Measurements from ENCODE around the gene P2RX2. TPM values are rescaled to one million over a fixed set of nuclear protein-coding genes. Genes with fewer than 3 reads are reported as not detected.

The P2RX2 gene
- total and polyA plus RNA-seq, 4 donors = not detected

GRCh38 chr12:132605892-132606291 is 12.7 kb upstream of the P2RX2 start:
- 91% methylated on average over 18 of the region's 18 CpGs for WGBS
- H3K27me3 ChIP-seq (ENCODE audit: control insufficient read depth in 4 of 4, insufficient read depth in 4 of 4, low read length in 3 of 4) = no peaks in the 10 kb centered on the region

DNA sequence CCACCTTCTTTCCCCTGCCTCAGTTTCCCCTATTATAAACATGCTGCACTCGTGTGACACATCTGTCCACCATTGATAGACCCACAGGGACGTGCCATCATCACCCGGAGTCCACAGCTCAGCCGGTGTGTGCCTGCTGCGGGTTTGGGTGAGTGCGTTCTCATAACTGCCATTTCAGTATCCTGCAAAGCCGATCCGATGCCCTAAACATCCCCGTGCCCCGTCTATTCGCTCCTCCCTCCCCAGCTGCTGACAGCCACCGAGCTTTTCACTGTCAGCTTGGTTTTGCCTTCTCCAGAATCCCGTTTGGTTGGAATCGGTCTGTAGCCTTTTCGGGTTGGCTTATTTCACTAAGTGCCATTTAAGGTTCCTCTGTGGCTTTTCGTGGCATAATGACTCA is 12.1 kb upstream of the P2RX2 start:
- no peak for DNase-seq (ENCODE audit: low spot score)
- Histone ChIP-seq H3K4me1 (ENCODE audit: control insufficient read depth in 4 of 4, insufficient read depth in 4 of 4, low read length in 3 of 4) (peaks cover 10 to 63% (median 35%) of the 10 kb centered on the region in 4 donors), H3K36me3 (ENCODE audit: control insufficient read depth in 4 of 4, insufficient read depth in 3 of 4, low read depth in 1 of 4, low read length in 3 of 4) (no peaks in the 10 kb centered on the region), H3K27me3 (ENCODE audit: control insufficient read depth in 4 of 4, insufficient read depth in 4 of 4, low read length in 3 of 4) (no peaks in the 10 kb centered on the region), H3K9me3 (ENCODE audit: control insufficient read depth in 4 of 4, low read length in 3 of 4) (no peaks in the 10 kb centered on the region), H3K27ac (ENCODE audit: low read depth in 1 of 2, low read length in 2 of 2) (peak overlapping the region in 1 of 2 donors; percentile 92), H3K9ac (ENCODE audit: low read depth in 1 of 2, low read length in 2 of 2) (no peak overlapping the region), H3K4me3 (ENCODE audit: low read depth in 1 of 3, low read length in 3 of 3) (no peak overlapping the region)
- TF ChIP-seq CTCF (IDR thresholded peaks at IDR 0.05; ENCODE audit: low read depth, low read length, missing input control) (no peak), YY1 (IDR thresholded peaks at IDR 0.05) (no peak), SP1 (IDR thresholded peaks at IDR 0.05) (no peak), JUND (IDR thresholded peaks at IDR 0.05) (no peak), REST (IDR thresholded peaks at IDR 0.05) (no peak), HNF4A (conservative IDR thresholded peaks at IDR 0.05) (no peak), EGR1 (IDR thresholded peaks at IDR 0.05; ENCODE audit: low read depth in 2 of 2) (no peak), HNF4G (IDR thresholded peaks at IDR 0.05) (no peak), TAF1 (conservative IDR thresholded peaks at IDR 0.05) (no peak), GABPA (IDR thresholded peaks at IDR 0.05 in 1 of 2, conservative IDR thresholded peaks at IDR 0.05 in 1 of 2) (no peak)
- WGBS = 85% methylated on average over 16 of the region's 16 CpGs

More at GRCh38 chr12:132605892-132606291, 12.7 kb upstream of the P2RX2 start:
- Histone ChIP-seq H3K4me3 (ENCODE audit: low read depth in 1 of 3, low read length in 3 of 3) (no peak overlapping the region), H3K36me3 (ENCODE audit: control insufficient read depth in 4 of 4, insufficient read depth in 3 of 4, low read depth in 1 of 4, low read length in 3 of 4) (no peaks in the 10 kb centered on the region), H3K9me3 (ENCODE audit: control insufficient read depth in 4 of 4, low read length in 3 of 4) (no peaks in the 10 kb centered on the region), H3K9ac (ENCODE audit: low read depth in 1 of 2, low read length in 2 of 2) (no peak overlapping the region), H3K27ac (ENCODE audit: low read depth in 1 of 2, low read length in 2 of 2) (peak overlapping the region in 1 of 2 donors; percentile 92), H3K4me1 (ENCODE audit: control insufficient read depth in 4 of 4, insufficient read depth in 4 of 4, low read length in 3 of 4) (peaks cover 11 to 65% (median 40%) of the 10 kb centered on the region in 4 donors)
- DNase-seq (ENCODE audit: low spot score) = no peak
- TF ChIP-seq FOXA2 (IDR thresholded peaks at IDR 0.05) (no peak), ATF3 (IDR thresholded peaks at IDR 0.05) (no peak), JUND (IDR thresholded peaks at IDR 0.05) (no peak), CTCF (IDR thresholded peaks at IDR 0.05; ENCODE audit: low read depth, low read length, missing input control) (no peak)

Data from liver (tissue), 9 donors.